ENCODE data around the gene RALGPS2. TPM values are rescaled to one million over a fixed set of nuclear protein-coding genes. Genes with fewer than 3 reads are reported as not detected.

The RALGPS2 gene
- total and polyA plus RNA-seq, 9 of the 15 experiments (the other 6 are each of a cell fraction or from before 2014, with no cell fraction given), result 0.28 to 6.5 (median 2.6) TPM

- no peaks in the 10 kb centered on the region; a peak in 1 of 5 replicates for H3K27me3 ChIP-seq (ENCODE audit: control insufficient read depth in 2 of 2, insufficient read depth in 2 of 2, low read length in 2 of 2)
- no peaks in the 10 kb centered on the region for H3K4me1 ChIP-seq (replicated peaks in 1 of 2; ENCODE audit: control insufficient read depth in 2 of 2, insufficient read depth in 2 of 2, low read length in 2 of 2)
- H3K9me3 ChIP-seq (replicated peaks; ENCODE audit: control insufficient read depth, insufficient read depth, low read depth, low read length), result no peaks in the 10 kb centered on the region
- POLR2A ChIA-PET, result interaction anchor here (0.7 kb wide), 1 partner anchor 82 kb away, joined by 3 read pairs; no protein-coding TSS in a partner anchor
- CTCF ChIA-PET (ENCODE audit: low intra/inter-chr PET ratio), result interaction anchor here (0.6 kb wide), 1 partner anchor 979 kb away, joined by 3 read pairs; no protein-coding TSS in a partner anchor
- no peak overlapping the region for H2AFZ ChIP-seq (ENCODE audit: low read depth, low read length)
- H4K20me1 ChIP-seq (replicated peaks; ENCODE audit: control insufficient read depth, insufficient read depth, low read length), result no peaks in the 10 kb centered on the region
- H3K9ac ChIP-seq (ENCODE audit: insufficient read depth in 1 of 2, low read depth in 2 of 2, low read length in 2 of 2), result no peak overlapping the region
- H3K27ac ChIP-seq (ENCODE audit: extremely low read depth, low read depth, low read length), result no peak overlapping the region
- no peak overlapping the region for H3K4me3 ChIP-seq
- no peak for DNase-seq (ENCODE audit: extremely low read depth in 1 of 4, low spot score in 3 of 4)
- in situ Hi-C loops (cut with MboI) (no loop called here), intact Hi-C loops (cut with micrococcal nuclease) (no loop called here)
- H3K4me2 ChIP-seq (ENCODE audit: insufficient read depth, low read length), result no peak overlapping the region
- no peaks in the 10 kb centered on the region for H3K36me3 ChIP-seq (ENCODE audit: control insufficient read depth, insufficient read depth, low read length)
- no peak for ATAC-seq
- no peaks in the 10 kb centered on the region for H3K9me1 ChIP-seq (ENCODE audit: control insufficient read depth, insufficient read depth, low read length)
- H3K79me2 ChIP-seq (ENCODE audit: control insufficient read depth, insufficient read depth, low read length), result no peaks in the 10 kb centered on the region
- WGBS (ENCODE audit: insufficient coverage, low coverage, missing lambda C conversion rate), result 0% methylated on average over 1 of the region's 1 CpG
- no TSS peak for BruUV-seq (replicated peaks)
- no peak for TF ChIP-seq TGIF2 (CRISPR knock-in tag; IDR thresholded peaks at IDR 0.05)
- TF ChIP-seq GATAD2A (IDR thresholded peaks at IDR 0.05), result no peak
- no peak for TF ChIP-seq NEUROD1 (IDR thresholded peaks at IDR 0.05; ENCODE audit: borderline replicate concordance, low read depth, low read length, partially characterized antibody)
- no peak for TF ChIP-seq MIER1 (IDR thresholded peaks at IDR 0.05; ENCODE audit: low read depth)
- TF ChIP-seq RBM25 (IDR thresholded peaks at IDR 0.05; ENCODE audit: low read depth, low read length, severe bottlenecking), result no peak
- TF ChIP-seq MAFF (IDR thresholded peaks at IDR 0.05; ENCODE audit: low read length), result no peak
- no peak for TF ChIP-seq PML (IDR thresholded peaks at IDR 0.05; ENCODE audit: low read length)
- TF ChIP-seq HDAC1 (IDR thresholded peaks at IDR 0.05), result no peak
- no peak for TF ChIP-seq ZNF830 (CRISPR knock-in tag; IDR thresholded peaks at IDR 0.05)
- TF ChIP-seq RBM17 (IDR thresholded peaks at IDR 0.05; ENCODE audit: borderline replicate concordance, low read depth, low read length), result no peak
- TF ChIP-seq, protein P1, sequence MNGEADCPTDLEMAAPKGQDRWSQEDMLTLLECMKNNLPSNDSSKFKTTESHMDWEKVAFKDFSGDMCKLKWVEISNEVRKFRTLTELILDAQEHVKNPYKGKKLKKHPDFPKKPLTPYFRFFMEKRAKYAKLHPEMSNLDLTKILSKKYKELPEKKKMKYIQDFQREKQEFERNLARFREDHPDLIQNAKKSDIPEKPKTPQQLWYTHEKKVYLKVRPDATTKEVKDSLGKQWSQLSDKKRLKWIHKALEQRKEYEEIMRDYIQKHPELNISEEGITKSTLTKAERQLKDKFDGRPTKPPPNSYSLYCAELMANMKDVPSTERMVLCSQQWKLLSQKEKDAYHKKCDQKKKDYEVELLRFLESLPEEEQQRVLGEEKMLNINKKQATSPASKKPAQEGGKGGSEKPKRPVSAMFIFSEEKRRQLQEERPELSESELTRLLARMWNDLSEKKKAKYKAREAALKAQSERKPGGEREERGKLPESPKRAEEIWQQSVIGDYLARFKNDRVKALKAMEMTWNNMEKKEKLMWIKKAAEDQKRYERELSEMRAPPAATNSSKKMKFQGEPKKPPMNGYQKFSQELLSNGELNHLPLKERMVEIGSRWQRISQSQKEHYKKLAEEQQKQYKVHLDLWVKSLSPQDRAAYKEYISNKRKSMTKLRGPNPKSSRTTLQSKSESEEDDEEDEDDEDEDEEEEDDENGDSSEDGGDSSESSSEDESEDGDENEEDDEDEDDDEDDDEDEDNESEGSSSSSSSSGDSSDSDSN (IDR thresholded peaks at IDR 0.05; ENCODE audit: borderline replicate concordance in 1 of 2, low read depth in 2 of 2, low read length in 2 of 2), result no peak
- TF ChIP-seq KLF10 (CRISPR knock-in tag; IDR thresholded peaks at IDR 0.05), result no peak
- FAIRE-seq, result no peak
Observed at GRCh38 chr1:178686407-178686806, 38.6 kb upstream of the RALGPS2 start.
